Effector CD8-positive, alpha-beta T cell (primary cell): ENCODE measurements around the gene HOXA5.

ENCODE experiments used
- DNase-seq: peaks from one replicate; lab custom pipeline; 2025; lab: John Stamatoyannopoulos, UW
- total RNA-seq, 4 experiments: gene quantifications; one replicate each; lab custom pipeline; 2026; lab: John Stamatoyannopoulos, UW

Gene HOXA5
- 0 to 0.72 (median 0.13) reads per million in 4 experiments for total RNA-seq

GRCh38 chr7:27143023-27143949 lies at the start of gene HOXA5:
HOXA5 (minus strand) TSS chr7:27143681; CDS start chr7:27143607, 74 bp downstream.
- DNase-seq, result no peak

GRCh38 chr7:27192546-27193334 lies 49.3 kb upstream of the HOXA5 start:
- DNase-seq, result no peak

DNA sequence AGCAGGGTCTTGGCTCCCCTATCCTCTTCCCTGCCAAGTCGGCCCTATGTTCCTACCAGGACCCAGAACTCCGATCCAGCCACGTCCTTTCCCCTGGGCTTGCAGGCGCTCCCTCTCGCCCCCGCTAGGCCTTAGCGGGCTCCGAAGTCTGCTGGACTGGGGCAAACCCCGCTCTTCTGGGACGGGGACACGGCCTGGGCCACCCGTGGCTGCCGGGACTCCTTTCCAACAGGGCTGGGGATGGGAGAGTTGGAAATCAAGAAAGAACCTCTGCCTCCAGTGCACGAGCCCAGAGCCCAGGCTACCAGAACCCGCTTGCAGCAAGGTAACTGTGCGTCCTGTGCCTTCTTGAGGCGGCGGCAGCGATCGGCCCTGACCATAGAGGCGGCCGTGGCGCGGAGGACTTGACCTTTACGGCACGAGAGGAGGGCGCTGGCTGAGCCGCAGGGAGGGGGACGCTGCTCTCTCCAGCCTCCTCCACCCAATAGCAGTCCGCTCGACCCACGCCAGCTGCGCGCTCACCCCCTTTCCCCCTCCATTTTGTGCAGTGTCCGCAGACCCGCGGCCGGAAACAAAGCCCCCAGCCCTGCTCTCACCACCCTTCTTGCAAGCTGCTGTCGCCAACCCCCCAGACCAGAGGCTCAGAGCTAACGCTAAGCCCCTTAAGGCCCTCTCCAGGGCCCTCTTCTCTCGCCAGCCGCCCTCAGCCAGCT lies 48.5 kb upstream of the HOXA5 start:
- DNase-seq, result no peak

GRCh38 chr7:27191161-27191731 lies 47.8 kb upstream of the HOXA5 start:
- DNase-seq, result no peak

GRCh38 chr7:27189997-27190748 lies 46.7 kb upstream of the HOXA5 start:
- no peak for DNase-seq

DNA sequence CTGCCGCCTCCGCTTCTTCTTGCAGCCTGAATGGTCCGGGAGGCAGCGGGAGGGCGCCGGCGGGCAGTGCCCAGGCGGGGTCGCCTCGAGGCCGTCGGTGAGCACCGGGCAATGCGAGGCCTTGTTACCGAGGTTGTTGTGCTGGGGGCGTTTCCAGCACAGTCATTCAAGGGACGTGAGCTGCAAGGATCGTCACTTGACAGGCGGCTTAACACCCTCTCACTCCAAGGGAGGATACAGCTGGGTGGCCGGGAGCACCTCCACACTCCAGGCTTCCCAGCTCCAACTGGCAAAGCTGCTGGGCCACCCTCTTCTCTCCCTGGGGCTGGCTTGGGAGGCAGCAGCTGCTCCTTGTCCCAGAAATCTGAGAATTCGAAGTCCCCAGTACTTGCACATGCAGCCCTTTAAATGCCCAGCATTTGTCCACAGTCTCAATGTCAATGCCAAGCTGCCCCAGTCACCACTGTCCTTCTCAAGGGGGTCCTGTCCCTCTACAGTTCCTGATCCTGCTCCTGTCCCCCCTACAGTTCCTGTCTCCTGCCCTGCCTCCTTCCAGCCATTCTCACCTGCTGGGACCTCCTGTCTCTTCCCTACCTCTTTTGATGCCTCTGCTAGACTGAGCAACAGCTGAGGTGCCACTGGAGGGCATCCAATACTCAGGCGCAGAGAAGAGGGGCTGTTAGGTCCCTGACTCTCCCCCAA lies 46.0 kb upstream of the HOXA5 start:
- DNase-seq, result no peak

- no peak for DNase-seq
Observed at GRCh38 chr7:27188386-27189294, 45.2 kb upstream of the HOXA5 start.

GRCh38 chr7:27187475-27188385 lies 44.2 kb upstream of the HOXA5 start:
- no peak for DNase-seq

GRCh38 chr7:27186668-27187474 lies 43.4 kb upstream of the HOXA5 start:
- DNase-seq, result no peak

DNA sequence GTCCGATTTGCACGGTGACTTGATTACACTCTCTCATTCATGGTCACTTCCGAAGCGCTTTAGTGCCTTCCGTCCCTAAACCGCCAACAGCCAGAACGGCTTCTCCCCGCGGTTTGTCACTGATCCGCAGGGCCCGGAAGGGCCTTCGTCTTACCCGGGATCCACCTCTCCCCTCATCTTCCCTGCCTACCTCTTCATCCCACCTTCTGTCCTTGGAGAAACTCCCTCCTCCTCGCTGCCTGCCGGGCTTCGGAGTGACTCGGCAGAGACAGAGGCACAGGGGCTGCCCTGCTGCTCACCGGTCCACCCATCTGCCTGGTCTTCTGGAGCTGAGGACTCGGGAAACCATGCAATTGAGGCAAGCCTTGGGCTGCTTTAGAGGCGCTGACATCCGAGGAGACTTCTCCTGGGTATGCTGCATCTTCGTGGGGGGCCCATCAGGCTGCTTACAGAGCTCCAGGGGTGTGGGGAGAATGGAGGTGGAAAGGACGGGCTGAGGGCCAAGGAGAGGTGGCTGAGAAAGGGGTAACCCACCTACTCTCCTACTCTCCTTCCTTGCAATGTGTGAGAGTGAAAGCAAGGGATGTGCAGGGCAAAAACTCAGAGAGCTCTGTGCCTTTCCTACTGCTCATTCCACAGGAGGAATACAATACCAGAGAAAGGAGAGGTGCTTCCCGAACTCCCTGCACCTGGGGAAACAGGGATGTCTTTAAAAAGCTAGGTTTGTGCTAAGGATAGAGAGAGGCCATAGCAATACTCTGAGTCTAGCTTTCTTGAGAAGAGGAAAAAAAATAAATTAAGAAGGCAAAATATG lies 42.6 kb upstream of the HOXA5 start:
- DNase-seq, result no peak

- no peak for DNase-seq
Observed at GRCh38 chr7:27185013-27185853, 41.8 kb upstream of the HOXA5 start, which contains the start of gene HOXA11. HOXA11 (minus strand) TSS chr7:27185232; CDS start chr7:27185144, 88 bp downstream.

DNA sequence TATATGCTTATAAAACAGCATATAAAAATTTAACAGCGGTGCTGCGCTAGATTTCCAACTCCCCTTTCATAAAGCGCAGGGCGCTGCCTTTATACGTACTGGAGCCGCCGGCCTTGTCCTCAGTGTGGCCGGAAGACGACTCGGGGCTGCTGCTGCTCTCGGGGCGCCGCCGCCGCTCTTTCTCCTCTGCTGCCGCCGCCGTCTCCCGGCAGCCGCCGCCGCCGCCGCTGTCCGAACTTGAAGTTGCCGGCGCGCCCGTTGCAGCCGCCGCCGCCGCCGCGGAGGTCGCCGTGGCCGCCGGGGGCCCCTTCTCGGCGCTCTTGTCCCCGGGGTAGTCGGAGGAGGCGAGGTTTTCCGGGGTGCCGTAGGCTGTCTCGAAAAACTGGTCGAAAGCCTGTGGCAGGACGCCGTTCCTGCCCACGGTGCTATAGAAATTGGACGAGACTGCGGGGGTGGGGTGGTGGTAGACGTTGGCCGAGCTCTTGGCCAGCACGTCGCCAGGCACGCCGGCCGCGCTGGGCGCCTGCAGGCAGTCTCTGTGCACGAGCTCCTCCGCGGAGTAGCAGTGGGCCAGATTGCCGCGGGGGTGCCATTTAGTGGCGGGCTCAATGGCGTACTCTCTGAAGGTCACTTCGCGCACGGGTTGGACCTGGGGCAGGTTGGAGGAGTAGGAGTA lies 41.0 kb upstream of the HOXA5 start:
- DNase-seq, result no peak

GRCh38 chr7:27183682-27184336 lies 40.3 kb upstream of the HOXA5 start:
- no peak for DNase-seq
